Lung (tissue), 12 donors: ENCODE results near the gene ST8SIA4. TPM values are rescaled to one million over a fixed set of nuclear protein-coding genes. Genes with fewer than 3 reads are reported as not detected.

Experiments
- ATAC-seq: fragments of 200-7000 bp; cut with Tn5 transposase; one replicate; pipeline ENCODE4 v1.9.1; 2020; ENCODE audit warnings: moderate number of reproducible peaks; ENCODE audit not compliant: insufficient read depth, low FRiP score
- DNase-seq, 3 donors: peaks; one replicate each; pipeline ENCODE4 v3.0.0-alpha.2; 2013 to 2017
- H3K27ac ChIP-seq, 2 donors: one replicate each; pipeline ENCODE4 v1.5.1; 2013; ENCODE audit warnings: mild to moderate bottlenecking in 2 of 2, moderate library complexity in 2 of 2, control low read depth in 1 of 2, inconsistent platforms in 1 of 2, low read depth in 1 of 2, low read length in 1 of 2
- H3K27me3 ChIP-seq, 3 donors: one replicate each; pipeline ENCODE4 v1.5.1; 2013; ENCODE audit warnings: low read length in 2 of 3; ENCODE audit not compliant: control insufficient read depth in 3 of 3, insufficient read depth in 3 of 3
- H3K36me3 ChIP-seq, 4 donors: one replicate each; pipeline ENCODE4 v1.5.1; 2013; ENCODE audit warnings: low read length in 4 of 4, mild to moderate bottlenecking in 1 of 4, moderate library complexity in 1 of 4; ENCODE audit not compliant: control insufficient read depth in 4 of 4, insufficient read depth in 4 of 4
- H3K4me1 ChIP-seq, 5 donors: one replicate each; pipeline ENCODE4 v1.5.1; 2013; ENCODE audit warnings: low read length in 5 of 5, mild to moderate bottlenecking in 2 of 5, moderate library complexity in 1 of 5; ENCODE audit not compliant: control insufficient read depth in 5 of 5, insufficient read depth in 5 of 5
- H3K4me3 ChIP-seq: one replicate; pipeline ENCODE4 v1.5.1; 2013; ENCODE audit warnings: mild to moderate bottlenecking, control low read depth, moderate library complexity
- H3K9ac ChIP-seq, 2 donors: one replicate each; pipeline ENCODE4 v1.5.1; 2013; ENCODE audit warnings: low read length in 2 of 2, control low read depth in 1 of 2; ENCODE audit not compliant: insufficient read depth in 1 of 2
- H3K9me3 ChIP-seq, 4 donors: one replicate each; pipeline ENCODE4 v1.5.1; 2013; ENCODE audit warnings: low read length in 3 of 4, mild to moderate bottlenecking in 1 of 4, moderate library complexity in 1 of 4; ENCODE audit not compliant: control insufficient read depth in 4 of 4, insufficient read depth in 3 of 4
- CTCF ChIP-seq: IDR thresholded peaks from 2 replicates; pipeline ENCODE4 v1.5.1; 2012; ENCODE audit warnings: mild to moderate bottlenecking; ENCODE audit errors: control extremely low read depth, extremely low read depth
- WGBS, 2 donors: extraction: QIAGEN DNeasy Blood & Tissue Kit; methylation state at CpG; one replicate each; pipeline ENCODE4 v1.1.7; 2013; 5-methylcytosine and 5-hydroxymethylcytosine counted together
- polyA plus RNA-seq, 2 donors: library from polyadenylated mRNA; stranded (reverse); fragments of 200-250 nt; gene quantifications; one replicate each; pipeline ENCODE4 v1.2.1, GENCODE V29; 2013
- total RNA-seq, 2 donors: library from RNA; depleted of rRNA in 1 of 2; stranded (reverse); fragments of >200 nt in 1 of 2; gene quantifications; one replicate each; pipeline ENCODE4 v1.2.1, GENCODE V29; 2014 to 2021
- donor health status: control.
- donor health status: control.
- donor health status: Bipolar disorder and iron deficiency.
- donor health status: healthy.
- donor health status: DM: yes; HTN: yes; CAD: no.

ST8SIA4 gene
- total and polyA plus RNA-seq, 4 donors: 4.2 to 22.1 (median 14.2) TPM

- Histone ChIP-seq H3K27me3 (no peaks in the 10 kb centered on the region), H3K4me1 (peaks cover 0 to 4% (median 0%) of the 10 kb centered on the region in 5 donors), H3K9ac (no peak overlapping the region), H3K27ac (no peak overlapping the region), H3K4me3 (no peak overlapping the region), H3K9me3 (no peaks in the 10 kb centered on the region), H3K36me3 (no peaks in the 10 kb centered on the region)
- no peak for TF ChIP-seq CTCF
- ATAC-seq (no peak), DNase-seq (no peak)
- 76 to 87% methylated on average over 4 of the region's 4 CpGs for WGBS, 2 donors
These were observed 134.9 kb downstream of the ST8SIA4 start for GRCh38 chr5:100768221-100768620.

- ATAC-seq (no peak), DNase-seq (no peak)
- Histone ChIP-seq H3K4me1 (peaks cover 0 to 28% (median 6%) of the 10 kb centered on the region in 5 donors), H3K9me3 (no peaks in the 10 kb centered on the region), H3K36me3 (no peaks in the 10 kb centered on the region), H3K27me3 (no peaks in the 10 kb centered on the region), H3K9ac (no peak overlapping the region), H3K27ac (no peak overlapping the region), H3K4me3 (no peak overlapping the region)
- no peak for TF ChIP-seq CTCF
- 82 to 85% methylated on average over 1 of the region's 1 CpG for WGBS, 2 donors
These were observed 140.1 kb downstream of the ST8SIA4 start for GRCh38 chr5:100762995-100763394.

- peak; percentile 57 to 90 (median 89) for DNase-seq
- no peak for TF ChIP-seq CTCF
- Histone ChIP-seq H3K4me3 (no peak overlapping the region), H3K9me3 (no peaks in the 10 kb centered on the region), H3K4me1 (peaks cover 0 to 28% (median 6%) of the 10 kb centered on the region in 5 donors), H3K27me3 (no peaks in the 10 kb centered on the region), H3K9ac (no peak overlapping the region), H3K27ac (no peak overlapping the region), H3K36me3 (no peaks in the 10 kb centered on the region)
- ATAC-seq: no peak
These were observed 141.0 kb downstream of the ST8SIA4 start for GRCh38 chr5:100762108-100762507.

GRCh38 chr5:100761192-100761591 lies 141.9 kb downstream of the ST8SIA4 start:
- Histone ChIP-seq H3K4me3 (no peak overlapping the region), H3K9ac (no peak overlapping the region)
- ATAC-seq: no peak

More at GRCh38 chr5:100761192-100761591, 141.9 kb downstream of the ST8SIA4 start:
- Histone ChIP-seq H3K27me3 (no peaks in the 10 kb centered on the region), H3K4me1 (peaks cover 0 to 28% (median 6%) of the 10 kb centered on the region in 5 donors), H3K36me3 (no peaks in the 10 kb centered on the region), H3K27ac (no peak overlapping the region), H3K9me3 (no peaks in the 10 kb centered on the region)
- TF ChIP-seq CTCF: no peak
- no peak for DNase-seq
